ENCODE measurements around the gene MVB12B.
A peak's percentile ranks its signal among the peaks of the same experiment; 100 is the strongest.
"Not testable (repeated sequence)": the region's sequence is repeated elsewhere in the genome, so short reads cannot be mapped to it uniquely, and the experiment has no call there.

Gene MVB12B

GRCh38 chr9:126472948-126473298, 146.3 kb downstream of the MVB12B start:
- DNase-seq (ENCODE audit: low read depth): no peak

- peak; percentile 15 for DNase-seq (ENCODE audit: low read depth)
Observed at GRCh38 chr9:126474206-126474765, 147.7 kb downstream of the MVB12B start.

GRCh38 chr9:126474786-126475485, 148.3 kb downstream of the MVB12B start:
- DNase-seq (ENCODE audit: low read depth): no peak

DNA sequence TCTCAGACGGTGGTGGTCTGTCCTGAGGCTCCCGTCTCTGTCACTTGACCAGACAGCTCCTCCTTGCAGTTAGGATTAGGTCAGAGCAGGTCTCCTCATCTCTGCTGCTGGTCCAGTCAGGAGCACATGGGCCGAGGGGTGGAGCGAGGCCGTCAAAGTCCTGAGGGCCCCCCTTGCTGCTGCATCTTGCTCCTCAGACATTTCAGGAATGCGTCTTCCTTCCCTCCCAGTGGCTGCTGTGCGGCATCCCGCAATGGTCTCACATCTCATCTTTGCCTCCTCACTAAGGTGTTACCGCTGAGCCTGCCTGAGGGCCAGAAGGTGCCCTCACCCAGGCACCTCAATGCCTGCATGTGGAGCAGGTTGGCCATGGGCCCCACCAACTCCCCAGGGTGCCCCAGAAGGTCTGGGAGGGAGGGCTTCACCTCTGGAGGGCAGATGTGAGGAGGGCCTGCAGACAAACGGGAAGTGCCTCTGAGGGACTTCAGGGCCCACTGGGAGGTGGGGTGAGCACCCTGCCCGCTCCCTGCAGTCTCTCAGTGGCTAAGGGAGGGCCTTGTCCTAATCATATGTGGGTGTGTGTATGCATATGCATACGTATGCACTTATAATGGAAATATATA, 149.4 kb downstream of the MVB12B start:
- DNase-seq (ENCODE audit: low read depth): no peak

DNA sequence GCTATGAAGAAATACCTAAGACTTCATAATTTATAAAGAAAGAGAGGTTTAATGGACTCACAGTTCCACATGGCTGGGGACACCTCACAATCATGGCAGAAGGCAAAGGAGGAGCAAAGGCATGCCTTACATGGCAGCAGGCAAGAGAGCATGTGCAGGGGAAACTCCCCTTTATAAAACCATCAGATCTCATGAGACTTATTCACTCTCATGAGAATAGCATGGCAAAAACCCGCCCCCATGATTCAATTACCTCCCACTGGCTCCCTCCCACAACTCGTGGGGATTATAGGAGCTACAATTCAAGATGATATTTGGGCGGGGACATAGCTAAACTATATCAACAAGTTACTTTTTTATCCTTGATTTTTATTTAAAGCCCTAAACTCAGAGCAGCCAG, 150.8 kb downstream of the MVB12B start:
- not testable (repeated sequence) for DNase-seq (ENCODE audit: low read depth)

- DNase-seq (ENCODE audit: low read depth): no peak
Observed at GRCh38 chr9:126478216-126478981, 151.8 kb downstream of the MVB12B start.

DNA sequence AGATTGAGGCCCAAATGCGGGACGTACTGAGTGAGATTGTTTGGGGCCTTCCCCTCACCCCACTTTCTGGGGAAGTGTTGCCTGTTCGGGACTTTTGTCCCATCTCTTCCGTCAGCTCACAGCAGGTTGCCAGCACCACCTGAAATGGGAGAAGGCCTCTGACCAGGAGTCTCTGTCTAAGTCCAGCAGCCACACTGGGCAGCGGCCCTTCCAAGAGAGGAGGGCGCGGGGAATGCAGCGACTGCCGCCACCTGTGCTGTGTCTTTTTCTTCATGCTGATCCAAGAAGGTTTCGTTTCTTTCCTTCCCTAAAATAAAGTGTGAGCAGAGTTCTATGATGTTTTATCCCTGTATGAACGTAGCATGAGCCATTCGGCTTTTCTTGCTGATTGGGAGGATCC, 152.9 kb downstream of the MVB12B start:
- DNase-seq (ENCODE audit: low read depth): no peak

DNA sequence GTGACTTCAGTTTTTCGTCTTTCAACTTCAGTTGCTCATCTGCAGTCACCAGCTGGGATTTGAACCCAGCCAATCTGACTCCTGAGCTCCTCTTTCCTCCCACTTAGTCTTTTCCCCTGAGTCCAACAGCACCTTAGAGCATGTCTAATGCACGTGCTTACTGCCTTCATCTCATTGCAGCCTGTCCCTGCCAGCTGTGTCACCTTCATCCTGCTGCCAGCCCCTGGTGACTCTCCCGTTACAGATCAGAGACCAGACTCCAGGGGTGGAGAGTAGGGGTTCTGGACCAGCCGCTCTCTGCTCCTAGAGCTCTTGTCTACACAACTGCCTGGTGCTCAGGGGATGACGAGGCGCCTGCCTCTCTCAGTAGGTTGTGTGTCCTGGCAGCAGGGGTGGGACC, 154.2 kb downstream of the MVB12B start:
- DNase-seq (ENCODE audit: low read depth): no peak

DNA sequence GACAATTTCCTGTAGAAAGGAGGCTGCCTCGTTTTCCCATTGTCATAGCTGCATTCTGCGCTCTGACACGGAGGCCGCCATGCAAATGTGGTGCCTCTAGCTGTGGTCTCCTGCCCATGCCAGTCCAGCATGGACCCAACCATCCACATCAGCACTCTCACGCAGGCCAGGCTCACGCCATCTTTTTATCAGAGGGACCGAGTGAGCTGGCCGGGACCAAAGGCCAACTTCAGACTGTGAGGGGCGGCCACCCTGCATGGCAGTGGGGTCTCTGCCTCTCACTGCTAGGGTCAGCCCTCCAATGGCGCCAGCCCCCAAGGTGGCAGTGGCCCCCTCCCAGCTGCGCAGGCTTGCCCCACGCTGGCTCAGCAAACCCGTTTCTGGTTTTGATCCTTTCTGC, 155.2 kb downstream of the MVB12B start:
- DNase-seq (ENCODE audit: low read depth): no peak

GRCh38 chr9:126482361-126483044, 155.9 kb downstream of the MVB12B start:
- DNase-seq (ENCODE audit: low read depth): no peak

DNA sequence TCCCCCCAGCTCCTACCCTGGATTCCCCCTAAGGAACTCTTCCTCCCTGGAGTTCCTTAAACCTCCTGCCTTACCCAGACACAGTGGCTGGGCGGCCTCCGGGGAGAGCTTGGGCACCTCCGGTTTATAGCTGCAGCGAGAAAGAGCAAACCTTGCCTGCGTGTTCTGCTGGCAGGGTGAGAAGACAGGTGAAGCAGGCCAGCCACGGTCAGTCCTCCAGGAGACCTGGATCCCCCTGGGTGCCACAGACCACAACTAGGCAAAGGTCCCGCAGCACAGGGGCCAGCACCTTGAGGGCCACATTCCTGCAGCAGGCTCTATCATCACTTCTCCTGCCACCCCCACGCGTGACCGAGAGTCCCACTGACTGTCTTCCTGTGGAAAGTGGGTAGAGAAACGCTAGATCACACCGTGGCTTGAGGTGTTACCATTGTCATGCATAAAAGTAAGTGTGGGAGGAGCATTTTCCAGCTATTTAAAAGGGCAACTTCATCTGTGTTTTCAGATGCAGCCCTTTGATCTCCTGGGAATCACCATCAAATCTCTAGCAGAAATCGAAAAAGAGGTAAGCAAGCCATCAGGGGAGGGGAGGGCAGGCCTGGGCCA, 156.9 kb downstream of the MVB12B start:
- DNase-seq (ENCODE audit: low read depth): no peak

GRCh38 chr9:126485662-126486061, 159.0 kb downstream of the MVB12B start:
- DNase-seq (ENCODE audit: low read depth): no peak

GRCh38 chr9:126486276-126486675, 159.6 kb downstream of the MVB12B start:
- DNase-seq (ENCODE audit: low read depth): no peak

GRCh38 chr9:126487856-126488255, 161.2 kb downstream of the MVB12B start:
- DNase-seq (ENCODE audit: low read depth): no peak

- no peak for DNase-seq (ENCODE audit: low read depth)
Observed at GRCh38 chr9:126488310-126488709, 161.7 kb downstream of the MVB12B start.

- DNase-seq (ENCODE audit: low read depth): no peak
Observed at GRCh38 chr9:126488881-126489404, 162.3 kb downstream of the MVB12B start.

DNA sequence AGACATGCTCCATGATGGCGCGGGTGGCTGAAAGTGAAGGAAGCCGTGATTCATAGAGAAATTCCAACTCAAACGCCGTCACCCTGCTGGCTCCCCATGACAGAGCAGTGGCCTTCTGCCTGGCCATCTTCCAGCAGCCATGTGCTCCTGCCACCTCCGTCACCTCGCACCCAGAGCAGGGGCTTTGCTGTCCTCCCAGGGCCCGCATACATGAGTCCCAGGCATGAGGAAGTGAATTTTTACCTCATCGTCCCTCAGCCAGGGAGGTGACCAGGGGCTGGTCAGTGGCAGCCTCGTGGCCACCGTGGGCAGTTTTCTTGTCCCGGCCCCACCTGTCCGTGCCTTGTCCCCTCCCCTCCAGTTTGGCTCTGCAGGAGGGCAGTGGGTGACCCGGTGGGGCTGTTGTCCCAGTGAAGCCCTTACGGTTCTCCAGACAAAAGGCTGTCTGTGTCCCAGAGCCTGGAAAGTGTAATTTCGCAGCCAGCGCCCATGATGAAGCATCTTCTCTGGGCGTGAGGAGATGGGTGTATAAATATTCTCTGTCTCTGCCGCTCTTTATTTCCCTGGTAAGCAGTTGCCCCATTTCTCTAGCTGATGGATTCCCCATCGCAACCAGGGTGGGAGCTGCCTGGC, 163.1 kb downstream of the MVB12B start:
- DNase-seq (ENCODE audit: low read depth): no peak

DNA sequence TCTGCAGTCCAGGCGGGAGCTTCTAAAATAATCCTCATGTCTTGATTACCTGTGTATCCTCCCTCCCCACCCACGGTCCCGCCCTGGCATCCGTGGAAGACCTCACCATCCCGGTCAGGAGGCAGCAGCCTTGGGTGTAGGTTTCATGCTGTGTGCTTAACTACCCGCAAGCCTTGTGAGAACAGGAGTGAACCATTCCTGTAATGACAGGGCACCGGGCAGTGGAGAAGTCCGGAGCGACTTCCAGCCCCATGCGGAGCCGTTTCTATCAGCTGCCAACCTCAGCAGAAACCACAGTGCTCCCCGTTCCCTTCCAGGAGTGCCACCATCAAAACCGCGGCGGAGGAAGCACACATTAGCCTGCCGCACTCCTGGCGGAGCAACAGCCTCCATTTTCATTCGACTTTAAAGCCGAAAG, 163.6 kb downstream of the MVB12B start:
- DNase-seq (ENCODE audit: low read depth): no peak

DNA sequence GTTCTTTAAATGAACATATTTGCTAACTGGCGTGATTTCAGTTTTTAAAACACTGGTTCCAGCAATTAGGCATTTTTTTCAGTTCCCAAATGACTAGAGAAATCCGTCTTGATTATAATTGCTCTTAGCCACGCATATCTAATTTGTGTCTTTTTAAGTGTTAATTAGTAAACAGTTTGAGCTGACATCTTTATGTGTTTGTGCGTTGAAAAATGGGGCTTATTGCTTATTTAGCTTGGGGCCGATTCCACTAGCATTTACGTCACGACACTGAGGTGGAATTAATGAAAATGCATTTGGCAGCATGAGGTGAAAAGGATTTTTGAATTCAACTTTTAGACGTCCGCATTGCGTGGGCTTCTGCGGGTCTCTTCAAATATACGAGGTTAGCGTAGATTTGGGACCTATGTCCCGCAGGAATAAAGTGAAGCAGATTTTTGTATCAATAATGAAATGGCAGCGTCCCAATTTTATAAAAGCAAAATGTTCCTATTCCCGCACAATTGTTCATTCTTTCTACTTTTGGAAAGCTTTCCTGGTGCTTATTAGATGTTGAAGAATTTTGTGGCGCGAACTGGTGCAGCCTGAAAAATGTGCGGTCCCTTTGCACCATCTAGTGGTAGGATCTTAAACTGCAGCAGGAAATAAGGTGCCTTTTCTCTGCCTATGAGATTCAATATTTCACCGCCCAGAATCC, 164.4 kb downstream of the MVB12B start:
- DNase-seq (ENCODE audit: low read depth): no peak

GRCh38 chr9:126491568-126491879, 164.9 kb downstream of the MVB12B start:
- DNase-seq (ENCODE audit: low read depth): no peak

GRCh38 chr9:126491949-126492348, 165.3 kb downstream of the MVB12B start:
- DNase-seq (ENCODE audit: low read depth): no peak

Data from GM04503 (cell line).